Activated T-cell treated with anti-CD3 and anti-CD28 coated beads for 24 hours (primary cell): Measurements from ENCODE around the gene MYH13.

Experiments used
- DNase-seq: peaks from one replicate; pipeline ENCODE4 v3.0.0-alpha.2; 2020; ENCODE audit warnings: low read depth

Gene MYH13

DNA sequence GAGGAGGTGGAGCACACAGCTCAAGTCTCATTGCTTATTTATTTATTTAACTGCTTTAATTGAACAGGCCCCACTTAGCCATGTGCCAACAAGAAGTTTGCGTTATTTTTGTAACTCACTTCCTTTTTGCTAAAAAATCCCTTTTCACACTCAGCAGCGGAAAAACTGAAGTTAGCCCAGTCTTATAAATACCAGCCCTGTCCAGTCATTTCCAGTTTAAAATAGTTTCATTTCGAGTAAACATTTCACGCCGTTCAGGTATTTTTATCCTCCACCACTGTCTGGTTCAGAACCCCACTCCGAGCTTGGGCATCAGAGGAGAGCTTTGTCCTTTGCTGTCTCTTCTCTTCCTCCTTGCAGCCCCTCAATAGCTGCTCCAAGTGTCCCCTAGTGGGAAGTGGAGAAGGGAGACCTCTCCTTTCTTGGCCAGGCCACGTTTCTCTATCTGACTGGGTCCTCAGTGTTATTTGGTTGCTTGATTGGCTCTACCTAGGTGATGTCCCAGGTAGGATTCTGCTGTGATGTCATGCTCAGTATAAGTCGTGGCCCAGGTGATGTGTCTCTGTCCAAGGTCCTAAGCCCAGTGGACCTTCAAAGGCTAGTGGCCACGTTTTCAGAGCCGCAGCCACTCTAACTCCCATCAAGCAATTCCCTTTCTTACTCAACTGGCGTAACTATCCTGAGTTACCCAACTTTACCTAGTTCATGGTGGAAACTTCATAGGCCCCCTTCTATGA is 121.4 kb downstream of the MYH13 start:
- no peak for DNase-seq
